OCI-LY1 (cell line): Measurements from ENCODE around the gene MED15.

Experiments used
- H2AFZ ChIP-seq: fragments of 200-600 bp; sonication (generic), shearing (Covaris generic); 2 replicates; pipeline ENCODE4 v1.6.0; 2014; ENCODE audit warnings: antibody characterized with exemption, mild to moderate bottlenecking, low read length
- H3F3A ChIP-seq: fragments of 200-600 bp; sonication (generic), shearing (Covaris generic); 2 replicates; pipeline ENCODE4 v1.6.0; 2014; ENCODE audit warnings: mild to moderate bottlenecking, antibody characterized with exemption, low read length, moderate library complexity; ENCODE audit not compliant: insufficient read depth
- H3K27ac ChIP-seq: fragments of 200-600 bp; sonication (generic); 2 replicates; pipeline ENCODE4 v1.5.1; 2014; ENCODE audit warnings: low read length, mixed run types, mild to moderate bottlenecking, low read depth; ENCODE audit not compliant: poor library complexity, severe bottlenecking
- H3K27me3 ChIP-seq: fragments of 200-600 bp; sonication (generic); 2 replicates; pipeline ENCODE4 v1.6.0; 2014; ENCODE audit warnings: antibody characterized with exemption, mild to moderate bottlenecking, low read length, moderate library complexity; ENCODE audit not compliant: insufficient read depth
- H3K36me3 ChIP-seq: fragments of 200-600 bp; sonication (generic); 2 replicates; pipeline ENCODE4 v1.6.1; 2014; ENCODE audit warnings: mild to moderate bottlenecking, antibody characterized with exemption, low read length, moderate library complexity, mixed read lengths; ENCODE audit not compliant: insufficient read depth
- H3K4me1 ChIP-seq: fragments of 200-600 bp; sonication (generic); 2 replicates; pipeline ENCODE4 v1.5.1; 2014; ENCODE audit warnings: mild to moderate bottlenecking, low read length, moderate library complexity; ENCODE audit not compliant: insufficient read depth, severe bottlenecking
- H3K4me2 ChIP-seq: fragments of 200-600 bp; sonication (generic), shearing (Covaris generic); 2 replicates; pipeline ENCODE4 v1.6.1; 2014; ENCODE audit warnings: low read length
- H3K4me3 ChIP-seq: fragments of 200-600 bp; sonication (generic); 2 replicates; pipeline ENCODE4 v1.5.1; 2014; ENCODE audit warnings: low read length, low read depth, mild to moderate bottlenecking, mixed read lengths; ENCODE audit not compliant: poor library complexity, severe bottlenecking
- H3K79me2 ChIP-seq: fragments of 200-600 bp; shearing (Covaris generic); 2 replicates; pipeline ENCODE4 v1.6.1; 2016; ENCODE audit warnings: mixed run types, low read length, mixed read lengths; ENCODE audit not compliant: insufficient read depth
- H3K9ac ChIP-seq: fragments of 200-600 bp; sonication (generic), shearing (Covaris generic); 2 replicates; pipeline ENCODE4 v1.6.1; 2014; ENCODE audit warnings: mild to moderate bottlenecking, low read length, mixed read lengths
- H3K9me2 ChIP-seq: fragments of 200-600 bp; sonication (generic), shearing (Covaris generic); 2 replicates; pipeline ENCODE4 v1.6.1; 2014; ENCODE audit warnings: low read depth, mild to moderate bottlenecking, low read length, mixed read lengths
- H3K9me3 ChIP-seq: fragments of 200-600 bp; shearing (Covaris generic); 2 replicates; pipeline ENCODE4 v1.6.1; 2014; ENCODE audit warnings: low read length, mixed read lengths
- H4K20me1 ChIP-seq: fragments of 200-600 bp; sonication (generic), shearing (Covaris generic); 2 replicates; pipeline ENCODE4 v1.6.0; 2016; ENCODE audit warnings: mild to moderate bottlenecking, low read length; ENCODE audit not compliant: insufficient read depth
- EZH2 ChIP-seq: fragments of 200-600 bp; sonication (generic), shearing (Covaris generic); IDR thresholded peaks from 2 replicates; pipeline ENCODE4 v1.8.0; 2017; ENCODE audit warnings: borderline replicate concordance, mixed run types, mild to moderate bottlenecking, antibody characterized with exemption, low read length, moderate library complexity, mixed read lengths
- TF ChIP-seq, protein P1 (sequence below): fragments of 200-600 bp; sonication (generic), shearing (Covaris generic); IDR thresholded peaks from 2 replicates; pipeline ENCODE4 v1.5.1; 2017; ENCODE audit warnings: mild to moderate bottlenecking, antibody characterized with exemption, low read length, moderate library complexity, mixed read lengths

Gene MED15

DNA sequence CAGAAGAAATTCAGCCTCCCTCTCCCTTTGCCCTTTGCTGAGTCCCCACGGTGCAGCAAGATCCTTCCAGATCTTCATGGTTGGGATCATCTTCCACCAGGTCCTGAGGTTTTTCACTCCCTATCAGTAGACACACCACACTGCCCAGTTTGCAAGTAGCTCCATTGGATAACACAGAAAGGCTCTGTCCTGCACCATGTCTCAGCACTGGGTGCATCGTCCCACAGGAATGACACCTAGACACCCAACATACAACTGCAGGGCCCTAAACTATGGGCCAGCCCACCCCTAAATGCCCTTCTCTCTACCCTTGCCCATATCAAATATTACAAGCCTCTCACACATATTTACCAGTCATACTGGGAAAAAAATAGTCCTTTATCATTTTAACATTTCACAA is 21.2 kb upstream of the MED15 start:
- H3K4me1 ChIP-seq: no peaks in the 10 kb centered on the region
- H3K9me3 ChIP-seq: no peaks in the 10 kb centered on the region
- no peaks in the 10 kb centered on the region for H3K36me3 ChIP-seq
- H3F3A ChIP-seq: no peaks in the 10 kb centered on the region
- H3K9ac ChIP-seq: no peak overlapping the region
- no peaks in the 10 kb centered on the region for H4K20me1 ChIP-seq
- no peaks in the 10 kb centered on the region for H3K79me2 ChIP-seq
- no peak overlapping the region for H3K4me2 ChIP-seq
- no peak for TF ChIP-seq EZH2
- TF ChIP-seq, protein P1, sequence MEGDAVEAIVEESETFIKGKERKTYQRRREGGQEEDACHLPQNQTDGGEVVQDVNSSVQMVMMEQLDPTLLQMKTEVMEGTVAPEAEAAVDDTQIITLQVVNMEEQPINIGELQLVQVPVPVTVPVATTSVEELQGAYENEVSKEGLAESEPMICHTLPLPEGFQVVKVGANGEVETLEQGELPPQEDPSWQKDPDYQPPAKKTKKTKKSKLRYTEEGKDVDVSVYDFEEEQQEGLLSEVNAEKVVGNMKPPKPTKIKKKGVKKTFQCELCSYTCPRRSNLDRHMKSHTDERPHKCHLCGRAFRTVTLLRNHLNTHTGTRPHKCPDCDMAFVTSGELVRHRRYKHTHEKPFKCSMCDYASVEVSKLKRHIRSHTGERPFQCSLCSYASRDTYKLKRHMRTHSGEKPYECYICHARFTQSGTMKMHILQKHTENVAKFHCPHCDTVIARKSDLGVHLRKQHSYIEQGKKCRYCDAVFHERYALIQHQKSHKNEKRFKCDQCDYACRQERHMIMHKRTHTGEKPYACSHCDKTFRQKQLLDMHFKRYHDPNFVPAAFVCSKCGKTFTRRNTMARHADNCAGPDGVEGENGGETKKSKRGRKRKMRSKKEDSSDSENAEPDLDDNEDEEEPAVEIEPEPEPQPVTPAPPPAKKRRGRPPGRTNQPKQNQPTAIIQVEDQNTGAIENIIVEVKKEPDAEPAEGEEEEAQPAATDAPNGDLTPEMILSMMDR: no peak
- H3K4me3 ChIP-seq: no peak overlapping the region
- no peak overlapping the region for H2AFZ ChIP-seq
- H3K9me2 ChIP-seq: no peaks in the 10 kb centered on the region
- H3K27me3 ChIP-seq: no peaks in the 10 kb centered on the region
- no peak overlapping the region for H3K27ac ChIP-seq

DNA sequence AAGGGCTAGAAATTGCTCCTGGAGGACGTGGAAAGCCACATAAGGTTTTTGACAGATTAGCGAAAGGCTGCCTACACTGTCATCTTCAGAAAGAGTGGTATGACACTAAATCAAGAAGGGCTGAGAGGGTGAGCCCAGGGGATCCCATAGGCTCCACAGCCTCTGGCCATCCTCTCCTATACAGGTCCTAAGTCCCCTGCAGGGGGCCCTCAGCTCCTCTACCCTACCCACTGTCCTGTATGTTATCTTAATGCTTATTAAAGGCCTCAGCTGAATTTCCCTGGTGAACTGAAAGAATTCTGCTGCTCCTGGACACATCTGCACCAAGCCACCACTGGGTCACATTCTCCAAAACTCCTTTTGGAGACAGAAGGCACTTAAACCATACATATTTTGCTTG is 19.7 kb upstream of the MED15 start:
- H3K9me3 ChIP-seq: no peaks in the 10 kb centered on the region
- H3K4me1 ChIP-seq: no peaks in the 10 kb centered on the region
- no peak overlapping the region for H3K4me2 ChIP-seq
- no peak overlapping the region for H3K9ac ChIP-seq
- H3K36me3 ChIP-seq: no peaks in the 10 kb centered on the region
- no peak overlapping the region for H3K4me3 ChIP-seq
- H3F3A ChIP-seq: no peaks in the 10 kb centered on the region
- no peak overlapping the region for H3K27ac ChIP-seq
- TF ChIP-seq EZH2: no peak
- TF ChIP-seq, protein P1: no peak
- no peaks in the 10 kb centered on the region for H3K9me2 ChIP-seq
- no peaks in the 10 kb centered on the region for H4K20me1 ChIP-seq
- no peaks in the 10 kb centered on the region for H3K27me3 ChIP-seq
- no peaks in the 10 kb centered on the region for H3K79me2 ChIP-seq
- no peak overlapping the region for H2AFZ ChIP-seq

DNA sequence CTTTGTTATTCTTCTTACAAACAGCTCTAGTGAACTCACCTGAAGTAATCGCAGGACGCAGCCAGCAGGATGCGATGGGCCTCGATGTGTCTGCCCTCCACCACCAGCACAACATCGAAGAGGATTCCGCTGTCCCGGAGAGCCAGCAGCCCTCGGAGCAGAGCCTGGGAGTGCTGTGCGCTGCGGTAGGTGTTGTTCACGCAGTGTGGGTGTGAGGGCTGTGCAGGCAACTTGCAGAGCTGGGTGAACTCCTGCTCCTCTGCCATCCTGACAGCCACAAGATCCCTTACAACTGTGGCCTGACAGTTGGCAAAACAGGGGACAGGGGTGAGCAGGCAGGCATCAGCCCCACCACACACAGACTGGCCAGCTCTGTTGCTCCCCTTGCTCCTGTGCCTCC is 18.5 kb upstream of the MED15 start:
- H3K27me3 ChIP-seq: no peaks in the 10 kb centered on the region
- TF ChIP-seq, protein P1: no peak
- TF ChIP-seq EZH2: no peak

More for the DNA sequence above, 18.5 kb upstream of the MED15 start:
- no peaks in the 10 kb centered on the region for H3F3A ChIP-seq
- H3K9ac ChIP-seq: no peak overlapping the region
- no peak overlapping the region for H3K4me2 ChIP-seq
- no peaks in the 10 kb centered on the region for H3K36me3 ChIP-seq
- H3K27ac ChIP-seq: no peak overlapping the region
- H3K79me2 ChIP-seq: no peaks in the 10 kb centered on the region
- no peaks in the 10 kb centered on the region for H3K9me3 ChIP-seq
- H3K4me3 ChIP-seq: no peak overlapping the region
- H2AFZ ChIP-seq: no peak overlapping the region
- no peaks in the 10 kb centered on the region for H4K20me1 ChIP-seq
- H3K4me1 ChIP-seq: no peaks in the 10 kb centered on the region
- H3K9me2 ChIP-seq: no peaks in the 10 kb centered on the region
